RWPE1 (cell line): ENCODE results near the gene TFEB.
A peak's percentile ranks its signal among the peaks of the same experiment; 100 is the strongest.

Experiments
- CTCF ChIA-PET: fragments of 350-600 bp; sonication (Branson Sonifier 250); formaldehyde crosslinking; extraction: SDS; loops from one replicate; lab custom pipeline; 2021; lab: Yijun Ruan, JAX
- POLR2A ChIA-PET: fragments of 400-600 bp; formaldehyde crosslinking; extraction: SDS; loops from one replicate; lab custom pipeline; 2020; ENCODE audit warnings: antibody characterized with exemption; ENCODE audit not compliant: low non-redundant PET; lab: Yijun Ruan, JAX
- DNase-seq: peaks from one replicate; pipeline ENCODE4 v3.0.0; 2012; ENCODE audit warnings: low spot score
- H3K27ac ChIP-seq: fragments of 450-650 bp; 2 replicates; pipeline ENCODE4 v1.5.1; 2017
- TF ChIP-seq, protein P1 (sequence below): fragments of 450-650 bp; conservative IDR thresholded peaks from 2 replicates; pipeline ENCODE4 v1.5.1; 2017; ENCODE audit warnings: low read depth, mild to moderate bottlenecking

The TFEB gene

DNA sequence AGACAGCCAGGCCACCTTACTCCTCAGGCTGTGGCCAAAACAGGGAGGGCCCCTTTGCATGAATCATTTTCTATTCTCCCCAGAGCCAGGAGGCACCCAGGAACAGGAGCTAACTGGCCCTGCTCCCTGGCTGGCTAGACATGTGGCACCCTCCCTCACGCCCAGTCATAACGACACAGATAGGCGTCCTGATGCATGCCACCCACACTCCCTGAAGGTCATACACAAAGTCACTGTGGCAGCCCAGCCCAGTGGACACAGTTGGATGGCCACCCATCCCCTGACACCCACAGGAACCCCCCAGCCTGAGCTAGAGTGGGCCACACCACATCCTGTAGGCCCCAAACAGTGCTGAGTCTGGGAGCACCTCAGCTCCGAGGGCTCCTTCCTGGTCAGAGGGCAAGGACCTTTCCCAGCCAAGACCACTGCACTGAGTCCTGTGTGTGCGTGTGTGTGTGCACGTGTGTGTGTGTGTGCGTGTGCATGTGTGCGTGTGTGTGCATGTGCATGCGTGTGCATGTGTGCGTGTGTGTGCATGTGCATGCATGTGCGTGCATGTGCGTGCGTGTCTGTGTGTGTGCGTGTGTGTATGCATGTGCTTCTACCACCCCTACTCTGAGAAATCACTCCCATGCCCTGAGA, 21.6 kb downstream of the TFEB start:
- H3K27ac ChIP-seq = peak overlapping the region; percentile 100
- ChIA-PET POLR2A (interaction anchor here (1.1 kb wide), 1 partner anchor 20 kb away, joined by 5 read pairs; no protein-coding TSS in a partner anchor), CTCF (interaction anchor here (0.5 to 1.4 kb wide), 5 partner anchors 10 to 331 kb away, joined by 3 to 10 read pairs (median 5); partner anchors contain the start of gene TOMM6)
- DNase-seq = no peak
- TF ChIP-seq, protein P1, sequence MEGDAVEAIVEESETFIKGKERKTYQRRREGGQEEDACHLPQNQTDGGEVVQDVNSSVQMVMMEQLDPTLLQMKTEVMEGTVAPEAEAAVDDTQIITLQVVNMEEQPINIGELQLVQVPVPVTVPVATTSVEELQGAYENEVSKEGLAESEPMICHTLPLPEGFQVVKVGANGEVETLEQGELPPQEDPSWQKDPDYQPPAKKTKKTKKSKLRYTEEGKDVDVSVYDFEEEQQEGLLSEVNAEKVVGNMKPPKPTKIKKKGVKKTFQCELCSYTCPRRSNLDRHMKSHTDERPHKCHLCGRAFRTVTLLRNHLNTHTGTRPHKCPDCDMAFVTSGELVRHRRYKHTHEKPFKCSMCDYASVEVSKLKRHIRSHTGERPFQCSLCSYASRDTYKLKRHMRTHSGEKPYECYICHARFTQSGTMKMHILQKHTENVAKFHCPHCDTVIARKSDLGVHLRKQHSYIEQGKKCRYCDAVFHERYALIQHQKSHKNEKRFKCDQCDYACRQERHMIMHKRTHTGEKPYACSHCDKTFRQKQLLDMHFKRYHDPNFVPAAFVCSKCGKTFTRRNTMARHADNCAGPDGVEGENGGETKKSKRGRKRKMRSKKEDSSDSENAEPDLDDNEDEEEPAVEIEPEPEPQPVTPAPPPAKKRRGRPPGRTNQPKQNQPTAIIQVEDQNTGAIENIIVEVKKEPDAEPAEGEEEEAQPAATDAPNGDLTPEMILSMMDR = no peak

DNA sequence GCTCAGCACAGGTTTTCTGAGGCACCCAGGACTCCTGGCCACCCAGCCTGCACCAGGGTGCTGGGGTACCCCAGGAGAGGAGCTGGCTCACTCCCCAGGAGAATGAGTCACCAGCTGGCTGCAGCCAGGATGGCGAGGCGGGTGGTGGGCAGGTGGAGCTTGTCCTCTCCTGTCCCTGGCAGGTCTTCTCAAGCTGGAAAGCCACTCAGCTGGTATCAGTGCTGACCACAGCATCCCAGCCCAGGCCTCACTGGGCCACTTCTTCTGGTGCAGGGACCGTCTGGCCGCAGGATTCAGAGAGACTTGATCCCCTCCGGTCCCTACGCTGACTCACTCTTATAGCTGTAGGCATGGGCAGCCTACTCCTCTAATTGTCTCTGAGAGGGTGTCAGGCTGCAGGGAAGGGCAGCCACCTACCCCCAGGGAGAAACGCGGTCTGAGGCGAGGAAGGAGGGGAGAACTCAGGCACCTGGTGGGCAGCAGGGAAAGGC, 22.2 kb downstream of the TFEB start:
- ChIA-PET CTCF (interaction anchor here (0.5 to 1.4 kb wide), 5 partner anchors 10 to 331 kb away, joined by 3 to 10 read pairs (median 5); partner anchors contain the start of genes BYSL, MED20 and TOMM6), POLR2A (interaction anchor here (1.1 kb wide), 1 partner anchor 20 kb away, joined by 5 read pairs; no protein-coding TSS in a partner anchor)
- peak overlapping the region; percentile 100 for H3K27ac ChIP-seq
- TF ChIP-seq, protein P1 = no peak
- DNase-seq = peak; percentile 97

DNA sequence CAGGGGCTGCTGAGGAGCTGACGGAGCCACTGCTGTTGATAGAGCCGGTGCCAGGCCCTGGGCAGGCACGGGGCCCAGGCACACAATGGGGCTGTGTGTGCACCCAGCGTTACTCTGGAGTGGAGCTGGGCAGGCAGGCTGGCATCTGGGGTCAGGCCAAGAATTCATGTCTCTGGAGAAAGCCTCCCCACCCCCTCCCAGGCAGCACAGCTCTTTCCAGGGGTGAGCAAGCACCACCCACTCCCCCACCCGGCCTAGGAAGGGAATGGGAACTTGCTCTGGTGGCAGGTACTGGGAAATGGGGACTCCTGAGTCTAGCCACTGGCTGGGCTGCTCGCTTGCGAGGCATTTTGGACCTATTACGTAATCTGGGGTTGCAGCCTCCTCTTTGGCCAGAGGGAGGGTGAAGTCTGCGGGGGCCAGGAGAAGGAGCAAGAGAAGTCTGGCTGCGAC, 22.7 kb downstream of the TFEB start:
- ChIA-PET CTCF (interaction anchor here (0.6 to 1.4 kb wide), 4 partner anchors 22 to 208 kb away, joined by 4 to 10 read pairs (median 7); partner anchors contain the start of genes BYSL, MED20 and TOMM6), POLR2A (interaction anchor here (1.1 kb wide), 1 partner anchor 21 kb away, joined by 5 read pairs; no protein-coding TSS in a partner anchor)
- peak overlapping the region; percentile 100 for H3K27ac ChIP-seq
- TF ChIP-seq, protein P1 = no peak
- DNase-seq = no peak

DNA sequence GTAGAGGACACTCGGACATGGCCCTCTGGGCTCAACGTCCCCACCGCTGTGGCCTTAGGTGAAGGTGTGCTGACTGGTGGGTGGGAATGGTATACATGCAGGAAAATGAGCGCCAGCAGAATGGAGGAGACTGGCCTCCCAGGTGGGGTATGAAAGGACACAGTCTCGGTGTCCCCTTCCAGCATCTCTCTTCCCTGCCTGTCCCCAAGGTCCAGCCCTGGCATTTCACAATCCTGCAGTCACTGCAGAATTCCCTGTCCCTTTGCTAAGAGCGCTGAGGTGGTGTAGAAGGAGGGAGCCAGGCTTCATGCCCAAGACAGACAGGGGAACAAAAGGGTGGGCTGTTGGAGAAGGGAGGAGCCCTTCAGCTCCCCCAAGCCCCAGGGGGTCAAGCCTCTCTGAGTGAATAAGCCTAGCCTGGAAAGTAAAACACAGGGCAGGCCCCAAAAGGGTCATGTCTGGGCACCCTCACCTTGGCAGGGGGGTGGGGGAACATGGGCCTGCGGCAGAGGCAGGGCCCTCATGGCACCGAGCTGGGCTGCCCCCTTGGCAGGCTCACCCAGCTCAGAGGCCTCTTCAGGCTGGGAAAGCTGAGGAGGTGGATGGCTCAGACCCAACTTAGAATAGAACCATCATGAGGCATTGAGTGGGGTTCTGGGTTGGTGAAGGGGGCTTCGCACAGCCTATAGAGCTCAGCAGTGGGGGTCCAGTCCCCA, 23.9 kb downstream of the TFEB start:
- CTCF ChIA-PET = interaction anchor here (0.5 to 0.9 kb wide), 2 partner anchors 23 to 98 kb away, joined by 4 to 5 read pairs; no protein-coding TSS in a partner anchor
- POLR2A ChIA-PET = no interaction called here
- DNase-seq = no peak
- TF ChIP-seq, protein P1 = no peak
- peak overlapping the region; percentile 100 for H3K27ac ChIP-seq

DNA sequence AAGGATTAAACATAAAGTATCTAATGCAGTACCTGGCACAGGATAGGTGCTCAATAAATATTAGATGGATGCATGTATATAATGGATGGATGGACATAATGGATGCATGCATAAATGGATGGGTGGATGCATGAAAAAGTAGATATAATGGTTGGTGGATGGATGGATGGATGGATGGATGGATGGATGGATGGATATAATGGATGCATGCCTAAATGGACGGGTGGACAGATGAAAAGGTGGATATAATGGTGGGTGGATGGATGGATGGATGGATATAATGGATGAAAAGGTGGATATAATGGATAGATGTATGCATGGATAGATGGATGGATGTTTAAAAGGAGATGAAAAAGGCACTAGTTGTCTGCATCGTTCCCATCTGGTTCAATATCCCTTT, 26.0 kb downstream of the TFEB start:
- TF ChIP-seq, protein P1 = no peak
- POLR2A ChIA-PET = no interaction called here
- no peak overlapping the region for H3K27ac ChIP-seq
- CTCF ChIA-PET = interaction anchor here (1.3 kb wide), 1 partner anchor 13 kb away, joined by 3 read pairs; no protein-coding TSS in a partner anchor
- no peak for DNase-seq

DNA sequence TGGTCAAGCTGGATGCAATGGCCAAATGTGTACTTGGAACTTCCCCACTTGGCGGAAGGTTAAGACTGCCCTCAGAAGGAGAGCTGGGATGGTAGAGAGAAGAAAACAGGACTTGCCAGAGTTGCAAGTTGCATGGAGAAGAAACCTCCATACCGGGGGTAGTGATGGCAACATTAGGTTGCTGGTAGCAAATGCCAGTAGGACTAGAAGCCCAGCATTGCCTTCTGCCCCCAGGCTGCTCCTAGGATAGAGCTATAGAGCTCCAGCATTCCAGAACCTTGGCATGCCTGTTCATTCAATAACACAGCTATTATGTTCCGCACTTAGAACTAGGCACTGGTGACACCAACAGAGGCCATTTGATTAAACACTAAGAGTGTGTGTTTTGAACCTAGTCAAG, 26.6 kb downstream of the TFEB start:
- CTCF ChIA-PET = interaction anchor here (1.3 kb wide), 1 partner anchor 14 kb away, joined by 3 read pairs; no protein-coding TSS in a partner anchor
- H3K27ac ChIP-seq = no peak overlapping the region
- TF ChIP-seq, protein P1 = no peak
- DNase-seq = no peak
- POLR2A ChIA-PET = no interaction called here
